ENCODE results near the gene RAPGEF4.

RAPGEF4 gene

DNA sequence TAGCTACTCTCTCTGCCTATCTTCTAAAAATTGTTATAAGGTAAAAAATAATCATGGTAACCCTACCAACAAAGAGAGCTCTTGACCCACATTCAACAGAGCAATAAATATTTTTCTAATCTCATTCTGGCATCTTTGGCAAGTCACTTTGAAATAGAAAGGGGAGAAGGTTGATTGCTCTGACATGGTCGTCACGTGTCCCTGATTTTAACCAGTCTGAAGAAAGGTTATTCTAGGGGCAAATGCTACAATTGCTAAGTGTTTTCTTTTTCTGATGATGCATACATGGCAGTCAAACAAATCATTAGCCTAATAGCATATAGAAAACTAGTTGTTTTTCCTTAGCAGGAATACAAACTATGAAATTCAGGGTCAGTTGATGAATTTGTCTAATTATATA, 186.7 kb downstream of the RAPGEF4 start:
- TF ChIP-seq EZH2phosphoT487 (IDR thresholded peaks at IDR 0.05; ENCODE audit: low read depth) = no peak
- Histone ChIP-seq H3K4me3 (ENCODE audit: low read length) (no peak overlapping the region), H3K27me3 (ENCODE audit: low read depth, low read length) (no peaks in the 10 kb centered on the region), H3K4me2 (ENCODE audit: low read length) (no peak overlapping the region), H4K20me1 (ENCODE audit: insufficient read depth, low read length) (no peaks in the 10 kb centered on the region), H3K36me3 (replicated peaks; ENCODE audit: low read depth, low read length) (peaks cover 14% of the 10 kb centered on the region), H3K4me1 (ENCODE audit: low read length) (peaks cover 71% of the 10 kb centered on the region), H3K9ac (ENCODE audit: low read length) (no peak overlapping the region), H2AFZ (ENCODE audit: low read depth, low read length) (no peak overlapping the region), H3K27ac (ENCODE audit: low read length) (no peak overlapping the region), H3K79me2 (ENCODE audit: low read length) (no peaks in the 10 kb centered on the region), H3K9me3 (ENCODE audit: insufficient read depth, low read length) (peaks cover 8% of the 10 kb centered on the region)

DNA sequence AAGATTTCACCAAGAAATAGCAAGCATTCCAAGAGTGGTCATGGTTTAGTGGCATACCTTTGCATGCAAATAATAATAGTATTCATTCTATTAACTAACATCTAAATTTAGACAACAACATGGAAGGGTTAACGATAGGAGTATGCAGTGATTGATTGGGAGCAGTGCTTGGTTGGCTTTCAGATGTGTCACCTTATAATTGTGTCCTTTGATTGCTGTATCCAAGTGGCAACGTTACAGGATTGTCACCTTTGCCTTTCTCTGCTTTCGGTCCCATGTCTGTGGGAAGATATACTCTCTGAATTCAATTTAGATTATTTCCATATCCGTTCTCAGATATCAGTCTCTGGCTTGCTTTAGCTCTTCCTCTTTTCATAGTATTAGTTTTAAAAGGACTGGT, 187.2 kb downstream of the RAPGEF4 start:
- Histone ChIP-seq H3K4me3 (ENCODE audit: low read length) (no peak overlapping the region), H3K36me3 (replicated peaks; ENCODE audit: low read depth, low read length) (peaks cover 14% of the 10 kb centered on the region), H3K27ac (ENCODE audit: low read length) (peak overlapping the region; percentile 74), H3K4me1 (ENCODE audit: low read length) (peaks cover 65% of the 10 kb centered on the region), H2AFZ (ENCODE audit: low read depth, low read length) (no peak overlapping the region), H3K4me2 (ENCODE audit: low read length) (peak overlapping the region; percentile 11; the same call in 1 of the 2 replicates), H4K20me1 (ENCODE audit: insufficient read depth, low read length) (no peaks in the 10 kb centered on the region), H3K27me3 (ENCODE audit: low read depth, low read length) (no peaks in the 10 kb centered on the region), H3K9me3 (ENCODE audit: insufficient read depth, low read length) (peaks cover 8% of the 10 kb centered on the region), H3K79me2 (ENCODE audit: low read length) (no peaks in the 10 kb centered on the region), H3K9ac (ENCODE audit: low read length) (no peak overlapping the region; the same call in 1 of the 2 replicates)
- TF ChIP-seq, protein P1, sequence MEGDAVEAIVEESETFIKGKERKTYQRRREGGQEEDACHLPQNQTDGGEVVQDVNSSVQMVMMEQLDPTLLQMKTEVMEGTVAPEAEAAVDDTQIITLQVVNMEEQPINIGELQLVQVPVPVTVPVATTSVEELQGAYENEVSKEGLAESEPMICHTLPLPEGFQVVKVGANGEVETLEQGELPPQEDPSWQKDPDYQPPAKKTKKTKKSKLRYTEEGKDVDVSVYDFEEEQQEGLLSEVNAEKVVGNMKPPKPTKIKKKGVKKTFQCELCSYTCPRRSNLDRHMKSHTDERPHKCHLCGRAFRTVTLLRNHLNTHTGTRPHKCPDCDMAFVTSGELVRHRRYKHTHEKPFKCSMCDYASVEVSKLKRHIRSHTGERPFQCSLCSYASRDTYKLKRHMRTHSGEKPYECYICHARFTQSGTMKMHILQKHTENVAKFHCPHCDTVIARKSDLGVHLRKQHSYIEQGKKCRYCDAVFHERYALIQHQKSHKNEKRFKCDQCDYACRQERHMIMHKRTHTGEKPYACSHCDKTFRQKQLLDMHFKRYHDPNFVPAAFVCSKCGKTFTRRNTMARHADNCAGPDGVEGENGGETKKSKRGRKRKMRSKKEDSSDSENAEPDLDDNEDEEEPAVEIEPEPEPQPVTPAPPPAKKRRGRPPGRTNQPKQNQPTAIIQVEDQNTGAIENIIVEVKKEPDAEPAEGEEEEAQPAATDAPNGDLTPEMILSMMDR (IDR thresholded peaks at IDR 0.05; ENCODE audit: low read depth, low read length) = no peak

DNA sequence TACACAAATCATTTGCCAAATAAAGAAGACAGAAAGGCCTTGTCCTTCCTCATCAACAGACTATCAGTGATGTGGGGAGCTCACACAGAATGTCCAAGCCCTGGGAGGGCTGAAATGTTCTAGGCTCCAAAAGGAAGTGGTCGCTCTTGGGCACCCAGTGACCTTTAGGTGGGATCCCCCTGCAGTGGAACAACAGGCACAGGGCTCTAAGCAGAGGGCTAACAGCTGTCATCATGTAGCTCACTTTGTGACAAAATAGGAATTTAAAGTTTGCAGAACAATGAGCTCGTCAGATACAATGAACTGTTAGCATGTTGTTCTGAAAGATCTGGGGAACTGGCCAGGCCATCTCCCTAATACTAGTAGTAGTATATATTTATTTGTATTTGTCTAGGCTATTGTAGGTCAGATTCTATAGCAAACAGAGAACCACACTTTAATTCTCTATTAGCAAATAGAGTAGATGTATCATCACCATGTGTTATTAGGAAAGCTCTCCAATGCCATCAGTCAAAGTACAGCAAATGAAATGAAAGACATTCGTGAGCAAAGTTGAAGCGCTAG, 188.5 kb downstream of the RAPGEF4 start:
- no peak overlapping the region for H2AFZ ChIP-seq (ENCODE audit: low read depth, low read length)
- H3K4me2 ChIP-seq (ENCODE audit: low read length) = no peak overlapping the region
- no peak for TF ChIP-seq EZH2phosphoT487 (IDR thresholded peaks at IDR 0.05; ENCODE audit: low read depth)
- TF ChIP-seq, protein P1 (IDR thresholded peaks at IDR 0.05; ENCODE audit: low read depth, low read length) = no peak
- H4K20me1 ChIP-seq (ENCODE audit: insufficient read depth, low read length) = no peaks in the 10 kb centered on the region
- no peaks in the 10 kb centered on the region for H3K79me2 ChIP-seq (ENCODE audit: low read length)
- H3K4me1 ChIP-seq (ENCODE audit: low read length) = peaks cover 54% of the 10 kb centered on the region
- H3K36me3 ChIP-seq (replicated peaks; ENCODE audit: low read depth, low read length) = peaks cover 14% of the 10 kb centered on the region
- no peak overlapping the region for H3K4me3 ChIP-seq (ENCODE audit: low read length)
- peaks cover 8% of the 10 kb centered on the region for H3K9me3 ChIP-seq (ENCODE audit: insufficient read depth, low read length)
- no peaks in the 10 kb centered on the region for H3K27me3 ChIP-seq (ENCODE audit: low read depth, low read length)
- H3K27ac ChIP-seq (ENCODE audit: low read length) = peak overlapping the region; percentile 74
- peak overlapping the region; percentile 21; the same call in 1 of the 2 replicates for H3K9ac ChIP-seq (ENCODE audit: low read length)

DNA sequence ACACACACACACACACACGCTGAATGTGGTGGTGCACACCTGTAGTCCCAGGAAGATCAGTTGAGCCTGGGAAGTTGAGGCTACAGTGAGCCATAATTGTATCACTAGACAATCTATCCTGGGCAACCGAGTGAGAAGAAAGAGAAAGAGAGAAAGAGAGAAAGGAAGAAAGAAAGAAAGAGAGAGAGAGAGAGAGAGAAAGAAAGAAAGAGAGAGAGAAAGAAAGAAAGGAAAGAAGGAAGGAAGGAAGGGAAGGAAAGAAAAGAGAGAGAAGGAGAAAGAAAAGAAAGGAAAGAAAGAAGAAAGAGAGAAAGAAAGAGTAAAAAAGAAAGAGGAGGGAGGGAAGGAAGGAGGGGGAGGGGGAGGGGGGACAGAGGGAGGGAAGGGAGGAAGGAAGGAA, 190.0 kb downstream of the RAPGEF4 start:
- H3K36me3 ChIP-seq (replicated peaks; ENCODE audit: low read depth, low read length) = peaks cover 14% of the 10 kb centered on the region
- no peaks in the 10 kb centered on the region; the same call in 1 of the 2 replicates for H3K27me3 ChIP-seq (ENCODE audit: low read depth, low read length)
- no peak overlapping the region for H2AFZ ChIP-seq (ENCODE audit: low read depth, low read length)
- H3K9ac ChIP-seq (ENCODE audit: low read length) = no peak overlapping the region
- H3K4me1 ChIP-seq (ENCODE audit: low read length) = peaks cover 48% of the 10 kb centered on the region
- no peak for TF ChIP-seq EZH2phosphoT487 (IDR thresholded peaks at IDR 0.05; ENCODE audit: low read depth)
- TF ChIP-seq, protein P1 (IDR thresholded peaks at IDR 0.05; ENCODE audit: low read depth, low read length) = no peak
- H3K4me3 ChIP-seq (ENCODE audit: low read length) = no peak overlapping the region
- H4K20me1 ChIP-seq (ENCODE audit: insufficient read depth, low read length) = no peaks in the 10 kb centered on the region
- peaks cover 8% of the 10 kb centered on the region for H3K9me3 ChIP-seq (ENCODE audit: insufficient read depth, low read length)
- no peak overlapping the region for H3K27ac ChIP-seq (ENCODE audit: low read length)
- no peaks in the 10 kb centered on the region for H3K79me2 ChIP-seq (ENCODE audit: low read length)
- no peak overlapping the region for H3K4me2 ChIP-seq (ENCODE audit: low read length)
